HG03280 (cell line): ENCODE data around the gene GNA15.
"Not testable (repeated sequence)": the region's sequence is repeated elsewhere in the genome, so short reads cannot be mapped to it uniquely, and the experiment has no call there.

Experiments used
- ATAC-seq: cut with Tn5 transposase; IDR thresholded peaks from one replicate; pipeline ENCODE4 v1.9.1; 2021; ENCODE audit warnings: mild to moderate bottlenecking, moderate library complexity; ENCODE audit not compliant: unreplicated experiment

Gene GNA15

DNA sequence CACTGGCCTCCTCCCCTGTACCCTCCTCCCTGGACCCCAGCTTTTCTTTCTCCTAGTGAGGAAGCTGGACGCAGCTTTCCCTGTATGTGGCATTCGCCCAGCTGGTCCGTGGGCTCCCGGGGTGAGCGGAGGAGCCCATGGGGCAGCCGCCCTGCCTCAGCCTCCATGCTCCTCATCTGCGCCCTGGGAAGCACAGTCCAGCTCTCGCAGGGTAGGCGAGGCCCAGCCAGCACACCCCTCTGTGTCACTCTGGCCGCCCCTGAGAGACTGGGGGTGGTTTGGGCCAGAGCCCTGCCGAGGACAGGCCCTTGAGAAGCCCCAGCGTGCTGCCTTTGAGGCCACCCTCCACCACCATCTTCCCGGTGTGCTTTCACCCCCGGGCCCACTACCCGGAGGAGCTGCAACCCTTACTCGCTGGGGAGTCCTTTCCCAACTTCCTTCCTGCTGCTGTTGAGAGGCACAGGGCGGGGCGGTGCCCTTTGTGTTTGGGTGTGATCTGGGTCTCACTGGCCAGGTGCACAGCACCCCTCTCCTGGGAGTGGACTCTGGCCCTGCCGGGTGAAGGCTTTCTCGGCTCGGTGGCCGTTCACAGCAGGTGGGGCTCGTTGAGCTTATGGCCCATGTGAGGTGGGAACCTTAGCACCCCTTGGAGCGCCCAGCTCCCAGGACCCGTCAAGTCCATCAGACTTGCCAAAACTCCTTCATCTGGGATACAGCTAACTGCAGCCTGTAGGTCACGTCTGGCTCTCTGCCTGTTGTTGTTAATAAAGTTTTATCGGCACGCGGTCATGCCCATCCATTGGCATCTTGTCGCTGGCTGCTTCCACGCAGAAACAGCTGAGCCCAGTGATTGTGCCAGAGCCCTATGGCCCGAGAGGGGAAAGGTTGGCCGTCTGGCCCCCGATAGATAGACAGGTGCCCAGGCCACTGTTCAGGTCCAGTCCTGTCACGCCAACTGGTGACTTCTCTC, 53.1 kb downstream of the GNA15 start:
- ATAC-seq, result no peak

DNA sequence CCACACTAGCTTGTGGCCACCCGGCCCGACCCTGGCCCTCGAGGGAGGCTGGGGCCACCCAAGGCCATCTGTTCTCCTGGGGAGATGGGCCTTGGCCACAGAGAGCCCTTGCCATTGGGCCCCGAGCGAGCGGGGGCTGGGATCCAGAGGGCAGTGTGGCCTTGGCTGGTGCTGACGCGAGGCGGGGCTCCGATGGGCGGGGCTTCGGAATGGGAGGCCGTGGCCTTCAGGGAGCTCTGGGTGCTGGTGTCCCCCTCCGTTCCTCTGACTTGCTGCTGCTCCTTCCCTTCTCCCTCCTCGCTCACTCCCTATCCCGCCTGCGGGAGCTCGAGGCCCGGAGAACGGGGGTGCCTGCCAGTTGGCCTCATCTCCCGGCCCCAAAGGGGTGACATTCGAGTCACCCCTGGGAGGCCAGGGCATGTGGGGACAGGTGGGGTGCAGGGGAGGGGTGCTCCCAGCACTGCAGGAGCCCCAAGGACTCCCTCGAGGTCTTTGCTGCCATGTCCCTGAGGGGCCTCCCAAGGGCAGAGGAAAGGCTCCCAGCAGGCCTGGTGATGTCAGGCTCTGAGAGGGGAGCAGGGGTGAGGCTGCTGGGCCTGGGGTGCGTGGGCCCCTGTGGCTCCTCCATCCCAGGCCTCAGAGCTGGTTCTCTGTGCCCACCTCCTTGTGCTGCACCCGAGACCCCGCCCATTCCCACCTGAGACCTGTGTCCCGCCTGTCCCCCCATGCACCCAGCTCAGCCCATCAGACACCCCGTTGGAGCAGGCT, 54.1 kb downstream of the GNA15 start:
- no peak for ATAC-seq

DNA sequence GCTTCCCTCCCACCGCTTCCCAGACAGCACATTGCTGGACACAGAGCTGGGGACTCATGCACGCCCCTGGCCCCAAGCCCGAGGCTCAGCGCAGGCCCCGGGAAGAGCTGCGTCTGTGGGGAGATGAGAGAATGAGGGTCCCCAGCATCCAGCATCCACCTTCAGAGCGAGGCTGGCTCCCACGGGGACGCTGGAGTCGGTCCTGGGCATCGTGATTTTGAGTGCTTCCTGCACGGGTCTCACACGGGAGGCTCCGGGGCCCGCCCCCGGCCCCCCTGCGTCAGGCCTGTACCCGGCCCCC, 54.6 kb downstream of the GNA15 start:
- ATAC-seq, result no peak

DNA sequence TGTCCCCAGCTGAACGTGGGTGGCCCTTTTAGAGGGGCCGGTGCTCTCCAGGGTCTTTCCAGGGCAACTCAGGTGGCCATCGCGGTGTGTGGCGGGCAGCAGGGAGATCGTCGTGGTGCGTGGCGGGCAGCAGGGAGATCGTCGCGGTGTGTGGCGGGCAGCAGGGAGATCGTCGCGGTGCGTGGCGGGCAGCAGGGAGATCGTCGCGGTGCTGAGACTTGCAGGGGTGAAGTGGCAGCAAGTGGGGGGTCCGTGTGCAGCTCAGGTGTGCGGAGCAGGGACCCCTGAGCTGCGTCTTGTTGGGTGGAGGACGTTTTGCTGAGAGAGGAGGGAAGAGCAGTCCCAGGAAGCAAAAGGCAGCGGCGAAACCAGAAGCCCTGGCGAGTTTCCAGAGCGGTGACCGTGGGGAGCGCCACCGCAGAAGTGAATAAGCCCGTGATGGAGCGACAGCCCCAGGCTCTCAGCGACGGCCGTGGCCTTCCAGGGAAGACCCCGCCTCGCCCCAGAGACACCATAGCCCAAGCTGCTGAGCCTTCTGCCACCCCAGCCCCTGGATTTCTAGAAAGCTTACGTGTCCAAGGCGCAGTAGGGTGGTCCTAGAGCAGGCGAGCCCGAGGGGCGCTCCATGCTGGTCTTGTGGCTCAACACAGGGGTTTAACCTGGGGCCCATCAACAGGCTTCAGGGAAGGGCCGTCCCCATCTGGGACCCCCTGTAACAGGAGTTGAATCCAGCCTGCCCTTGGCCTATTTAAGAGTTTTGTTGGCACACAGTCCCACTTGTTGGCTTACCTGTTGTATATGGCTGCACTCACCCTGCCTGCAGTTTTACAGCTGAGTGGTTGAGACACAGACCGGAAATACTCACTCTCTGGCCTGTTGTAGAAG, 55.3 kb downstream of the GNA15 start:
- ATAC-seq, result no peak

DNA sequence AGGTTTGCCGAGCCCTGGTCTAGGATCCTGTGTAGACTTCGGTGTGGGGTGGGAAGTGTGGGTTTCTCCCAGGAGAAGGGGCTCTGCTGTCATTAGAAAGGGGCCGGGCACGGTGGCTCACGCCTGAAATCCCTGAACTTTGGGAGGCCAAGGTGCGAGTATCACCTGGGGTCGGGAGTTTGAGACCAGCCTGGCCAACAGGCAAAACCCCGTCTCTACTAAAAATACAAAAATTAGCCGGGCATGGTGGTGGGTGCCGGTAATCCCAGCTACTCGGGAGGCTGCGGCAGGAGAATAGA, 55.9 kb downstream of the GNA15 start:
- ATAC-seq, result not testable (repeated sequence)

DNA sequence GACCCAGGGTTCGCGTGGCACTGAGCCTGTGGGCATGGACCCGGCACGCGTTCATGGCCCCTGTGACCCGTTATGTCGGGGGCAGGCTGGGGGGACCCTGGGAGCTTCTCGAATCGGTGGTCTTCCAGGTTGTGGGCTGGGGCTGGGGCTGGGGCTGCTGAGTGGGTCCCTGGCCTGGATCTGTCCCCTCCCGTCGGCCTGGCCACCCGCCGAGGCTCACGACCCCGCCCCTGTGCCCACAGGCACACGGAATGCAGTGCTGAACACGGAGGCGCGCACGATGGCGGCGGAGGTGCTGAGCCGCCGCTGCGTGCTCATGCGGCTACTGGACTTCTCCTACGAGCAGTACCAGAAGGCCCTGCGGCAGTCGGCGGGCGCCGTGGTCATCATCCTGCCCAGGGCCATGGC, 56.4 kb downstream of the GNA15 start:
- ATAC-seq, result no peak

DNA sequence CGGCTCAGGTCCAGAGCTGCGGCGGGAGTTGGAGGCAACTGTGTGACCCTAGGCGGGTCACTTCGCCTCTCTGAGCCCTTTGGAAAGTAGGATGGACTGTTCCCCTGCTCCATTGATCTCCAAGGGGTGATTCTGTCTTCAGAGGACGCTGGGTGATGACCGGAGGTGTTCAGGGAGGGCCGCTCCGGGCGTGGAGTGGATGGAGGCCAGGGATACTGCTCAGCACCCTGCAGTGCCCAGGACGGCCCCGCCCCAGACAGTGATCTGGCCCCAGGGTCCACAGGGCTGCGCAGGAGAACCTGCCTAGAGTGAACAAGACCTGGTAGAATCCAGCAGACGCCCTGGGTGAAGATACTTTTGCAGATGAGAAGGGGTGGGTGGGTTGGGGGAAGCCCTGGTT, 56.9 kb downstream of the GNA15 start:
- ATAC-seq, result no peak

DNA sequence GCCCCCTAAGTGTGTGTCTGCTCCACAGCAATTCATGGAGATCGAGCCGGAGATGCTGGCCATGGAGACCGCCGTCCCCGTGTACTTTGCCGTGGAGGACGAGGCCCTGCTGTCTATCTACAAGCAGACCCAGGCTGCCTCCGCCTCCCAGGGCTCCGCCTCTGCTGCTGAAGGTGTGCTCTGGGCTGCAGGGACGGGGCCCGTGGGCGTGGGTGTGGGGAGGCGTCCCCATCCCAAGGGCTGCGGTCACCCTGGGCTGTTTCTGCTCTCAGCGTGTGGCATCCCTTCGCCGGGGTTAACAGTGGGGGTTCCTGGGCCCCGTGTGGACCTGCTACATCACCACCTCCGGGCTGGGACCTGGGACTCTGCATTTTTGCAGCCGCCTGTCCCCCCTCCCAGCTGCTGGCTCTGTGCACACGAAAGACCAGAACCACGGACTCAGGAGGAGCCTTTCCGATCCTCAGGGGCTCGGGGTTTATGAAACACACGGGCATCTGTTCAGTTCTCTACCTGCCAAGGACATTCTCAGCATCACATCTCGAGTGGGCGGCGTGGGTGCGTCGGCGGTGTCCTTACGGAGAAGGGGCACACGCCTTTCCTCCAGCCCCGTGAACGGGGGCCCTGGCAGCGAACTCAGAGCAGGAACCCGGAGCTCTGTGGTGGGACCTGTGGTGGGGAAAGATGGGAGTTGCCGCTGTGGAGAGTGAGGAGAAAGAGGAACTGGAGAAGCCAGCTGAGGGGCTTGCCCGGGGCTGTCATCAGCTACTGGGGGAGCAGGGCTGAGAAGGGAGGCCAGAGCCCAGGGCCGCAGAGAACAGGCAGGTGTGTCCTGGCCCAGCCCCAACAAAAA, 57.6 kb downstream of the GNA15 start:
- ATAC-seq, result no peak

DNA sequence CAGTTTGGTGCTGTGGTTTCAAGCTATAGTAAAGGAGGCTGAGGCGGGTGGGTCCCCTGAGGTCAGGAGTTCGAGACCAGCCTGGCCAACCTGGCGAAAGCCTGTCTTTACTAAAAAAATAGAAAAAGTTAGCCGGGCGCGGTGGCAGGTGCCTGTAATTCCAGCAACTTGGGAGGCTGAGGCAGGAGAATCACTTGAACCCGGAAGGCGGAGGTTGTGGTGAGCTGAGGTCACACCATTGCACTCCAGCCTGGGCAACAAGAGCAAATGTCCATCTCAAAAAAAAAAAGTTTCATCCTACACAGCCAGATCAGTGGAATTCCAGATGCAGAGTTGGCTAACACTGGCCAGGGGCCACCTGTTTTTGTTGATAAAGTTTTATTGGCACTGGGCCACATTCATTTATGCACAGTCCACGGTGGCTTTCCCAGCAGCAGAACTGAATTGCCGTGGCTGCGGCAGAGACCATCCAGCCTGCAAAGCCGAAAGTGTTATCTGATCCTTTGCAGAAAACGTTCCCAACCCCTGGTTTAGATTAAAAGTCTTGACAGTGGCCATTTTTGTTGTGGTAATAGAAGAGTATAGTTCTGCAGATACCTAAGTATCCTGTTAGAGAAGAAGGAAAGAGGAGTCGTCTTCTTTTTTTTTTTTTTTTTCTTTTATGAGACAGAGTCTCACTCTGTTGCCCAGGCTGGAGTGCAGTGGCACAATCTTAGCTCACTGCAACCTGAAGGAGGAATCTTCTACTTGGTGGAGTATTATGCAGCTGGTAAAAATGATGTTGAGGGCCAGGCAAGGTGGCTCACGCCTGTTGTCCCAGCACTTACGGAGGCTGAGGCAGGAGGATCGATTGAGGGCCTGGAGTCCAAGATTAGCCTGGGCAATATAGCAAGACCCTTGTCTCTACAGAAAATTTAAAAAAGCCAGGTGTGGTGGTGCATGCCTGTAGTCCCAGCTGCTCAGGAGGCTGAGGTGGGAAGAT, 58.6 kb downstream of the GNA15 start:
- ATAC-seq, result no peak

DNA sequence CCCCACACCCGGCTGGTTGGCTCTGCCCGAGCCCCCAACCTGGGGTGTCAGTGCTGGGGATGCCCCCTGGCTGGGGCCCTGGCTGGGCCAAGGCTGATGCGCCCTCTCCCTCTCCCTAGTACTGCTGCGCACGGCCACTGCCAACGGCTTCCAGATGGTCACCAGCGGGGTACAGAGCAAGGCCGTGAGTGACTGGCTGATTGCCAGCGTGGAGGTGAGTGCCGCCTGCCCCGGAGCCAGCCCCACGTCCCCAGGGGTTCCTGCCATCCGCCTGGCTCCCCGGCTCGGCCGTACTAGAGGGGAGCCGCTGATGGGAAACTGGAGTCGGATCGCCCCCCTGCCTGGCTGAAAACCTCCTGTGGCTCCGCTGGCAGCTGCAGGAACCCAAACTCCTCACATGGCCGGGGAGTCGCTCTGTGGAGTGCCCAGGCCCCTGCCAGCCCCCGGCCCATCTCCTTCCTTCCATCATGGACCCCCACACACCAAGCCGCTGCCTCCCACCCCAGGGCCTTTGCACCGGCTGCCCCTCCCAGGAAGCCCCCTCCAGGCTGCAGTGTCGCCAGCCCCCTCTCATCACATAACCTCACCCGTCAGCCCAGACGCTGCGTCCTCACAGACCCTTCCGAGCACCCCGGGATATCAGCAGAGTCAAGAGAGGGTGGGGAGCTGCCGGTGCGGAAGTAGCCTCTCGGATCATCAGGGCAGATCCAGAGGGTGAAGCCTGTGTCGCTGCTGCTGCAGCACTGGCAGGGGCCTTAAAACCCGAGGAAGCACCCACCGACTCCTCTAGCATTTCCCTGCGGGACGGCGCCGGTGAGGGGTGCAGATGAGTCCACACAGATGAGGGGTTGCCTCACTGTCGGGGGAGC, 60.5 kb downstream of the GNA15 start:
- ATAC-seq, result no peak

DNA sequence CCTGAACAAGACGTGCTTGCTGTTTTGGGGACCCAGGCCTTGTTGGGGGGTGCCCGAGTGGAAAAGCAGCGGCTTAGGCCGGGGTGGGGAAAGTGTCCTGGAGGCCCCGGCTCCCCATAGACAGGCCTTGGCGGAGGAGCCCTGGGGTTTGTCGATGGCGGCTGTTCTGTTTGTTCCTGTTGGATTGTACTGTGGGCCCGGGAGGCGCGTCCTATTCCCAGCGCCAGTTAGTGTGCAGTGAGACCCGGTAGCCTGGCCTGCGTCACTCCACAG, 61.0 kb downstream of the GNA15 start:
- ATAC-seq, result no peak

DNA sequence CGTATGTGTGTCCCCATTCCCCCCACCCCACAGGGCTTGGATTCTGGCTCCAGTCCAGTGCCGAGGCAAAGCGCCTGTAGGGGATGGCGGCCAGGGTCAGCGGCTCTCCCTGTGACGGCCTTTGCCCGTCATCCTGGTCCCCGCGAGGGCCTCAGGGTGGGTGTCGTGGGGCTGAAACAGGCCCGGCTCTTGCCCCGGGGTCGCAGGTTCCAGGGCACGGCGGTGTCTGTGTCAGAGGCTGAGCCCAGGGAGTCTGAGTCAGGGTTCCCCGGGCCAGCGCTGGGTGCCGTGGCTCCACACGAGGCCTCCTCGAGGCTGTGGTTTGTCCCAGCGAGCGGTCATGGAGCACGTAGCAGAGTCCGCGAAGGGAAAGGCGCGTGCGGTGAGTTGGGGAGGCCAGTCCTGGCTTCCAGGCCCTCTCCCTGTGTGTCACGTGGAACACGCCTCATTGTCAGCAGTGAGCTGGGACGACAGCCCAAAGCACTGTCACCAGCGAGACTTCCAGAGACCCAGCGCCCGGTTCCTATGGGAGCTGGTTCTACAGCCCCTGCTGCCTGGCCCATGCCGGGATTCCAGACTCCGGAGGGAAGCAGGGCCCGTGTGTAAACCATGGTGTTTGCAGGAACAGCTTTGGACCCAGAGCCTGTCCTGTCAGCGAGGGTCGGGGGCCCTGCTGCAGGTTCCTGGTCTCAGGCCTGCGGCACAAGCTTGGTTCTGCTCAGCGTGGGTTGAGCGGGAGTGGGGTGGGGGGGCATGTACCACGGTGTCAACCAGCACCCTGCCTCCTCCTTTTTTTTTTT, 63.3 kb downstream of the GNA15 start:
- no peak for ATAC-seq

DNA sequence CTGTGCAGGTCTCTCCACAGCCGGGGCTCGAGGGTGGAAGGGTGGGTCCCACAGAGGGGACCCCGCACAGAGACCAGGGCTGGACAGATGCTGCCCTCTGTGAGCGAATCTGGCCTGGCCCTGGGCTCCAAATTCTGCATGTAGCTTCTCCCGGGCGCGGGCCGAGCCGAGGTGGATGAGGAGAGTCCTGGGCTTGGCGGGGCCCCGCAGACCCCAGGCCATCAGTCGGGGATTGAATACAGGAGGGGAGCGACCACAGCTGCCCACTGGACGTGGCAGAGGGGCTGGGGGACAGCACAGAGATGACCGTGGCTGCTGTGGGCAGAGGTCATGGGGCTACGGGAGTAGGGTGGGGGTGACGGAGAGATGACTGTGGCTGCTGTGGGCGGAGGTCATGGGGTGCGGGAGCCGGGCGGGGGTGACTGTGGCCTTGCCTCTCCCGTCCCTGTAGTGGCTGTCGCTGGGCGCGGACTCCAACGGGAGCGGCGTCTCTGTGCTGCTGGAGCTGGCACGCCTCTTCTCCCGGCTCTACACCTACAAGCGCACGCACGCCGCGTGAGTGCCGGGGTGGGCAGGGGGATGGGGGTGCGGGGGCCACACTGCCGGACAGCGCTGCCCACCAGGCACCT, 65.4 kb downstream of the GNA15 start:
- ATAC-seq, result no peak

DNA sequence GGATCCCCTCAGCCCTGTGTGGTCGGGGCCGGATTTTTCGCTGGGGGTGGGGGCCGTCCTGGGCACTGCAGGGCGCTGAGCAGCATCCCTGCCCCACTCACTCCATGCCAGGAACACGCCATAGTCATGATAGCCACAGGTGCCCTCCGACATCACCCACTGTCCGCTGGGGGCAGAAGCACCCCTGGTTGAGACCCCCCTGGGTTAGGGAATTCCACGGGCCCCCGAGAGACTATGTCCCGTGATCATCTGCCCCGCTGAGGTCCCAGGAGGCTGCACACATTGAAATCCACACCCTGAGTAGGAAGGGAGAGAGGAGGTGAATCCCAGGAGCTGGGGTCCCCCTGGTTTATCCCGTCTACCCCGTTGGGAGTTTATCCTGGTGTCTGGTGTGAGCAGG, 66.1 kb downstream of the GNA15 start:
- ATAC-seq, result no peak

DNA sequence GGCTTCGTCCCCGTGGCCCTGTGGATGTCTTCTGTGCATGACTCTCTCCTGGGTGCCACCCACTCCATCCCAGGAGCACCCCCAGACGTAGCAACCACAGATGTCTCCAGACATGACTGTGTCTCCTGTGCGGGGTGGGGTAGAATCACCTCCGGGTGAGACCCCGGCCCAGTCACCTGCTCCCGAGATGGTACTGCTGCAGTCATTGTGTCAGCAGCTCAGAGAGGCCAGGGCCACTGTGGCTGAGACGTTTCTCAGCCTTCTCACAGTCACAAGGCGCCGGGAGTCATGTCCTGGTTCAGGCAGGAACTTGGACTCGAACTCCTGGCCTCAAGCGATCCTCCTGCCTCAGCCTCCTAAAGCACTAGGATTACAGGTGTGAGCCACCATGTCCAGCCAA, 66.5 kb downstream of the GNA15 start:
- no peak for ATAC-seq

DNA sequence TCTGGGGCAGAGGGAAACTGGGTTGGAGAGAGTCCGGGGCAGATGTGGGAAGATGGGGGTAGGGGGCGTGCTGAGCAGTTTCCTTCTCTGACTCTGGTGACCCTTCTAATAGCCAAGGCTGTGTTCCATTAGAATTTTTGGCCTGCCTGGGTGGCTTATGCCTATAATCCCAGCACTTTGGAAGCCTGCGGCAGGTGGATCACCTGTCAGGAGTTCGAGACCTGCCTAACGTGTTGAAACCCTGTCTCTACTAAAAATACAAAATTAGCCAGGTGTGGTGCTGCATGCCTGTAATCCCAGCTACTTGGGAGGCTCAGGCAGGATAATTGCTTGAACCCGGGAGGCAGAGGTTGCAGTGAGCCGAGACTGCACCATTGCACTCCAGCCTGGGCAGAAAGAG, 67.1 kb downstream of the GNA15 start:
- ATAC-seq, result not testable (repeated sequence)
